Occipital lobe (tissue), 3 donors: ENCODE results near the gene TNNI3. TPM values are rescaled to one million over a fixed set of nuclear protein-coding genes. Genes with fewer than 3 reads are reported as not detected.
A peak's percentile ranks its signal among the peaks of the same experiment; 100 is the strongest.
"Not testable (repeated sequence)": the region's sequence is repeated elsewhere in the genome, so short reads cannot be mapped to it uniquely, and the experiment has no call there.

ENCODE experiments used
- DNase-seq: peaks from one replicate; lab custom pipeline; 2025; lab: John Stamatoyannopoulos, UW
- small RNA-seq: library from RNA; depleted of rRNA; stranded (forward); fragments of <200 nt; gene quantifications from one replicate; pipeline ENCODE3, GENCODE V24; 2014
- total RNA-seq: library from RNA; depleted of rRNA; stranded (reverse); fragments of >200 nt; gene quantifications from one replicate; pipeline ENCODE4 v1.2.3, GENCODE V29; 2014

Gene TNNI3
- total RNA-seq, 1 donor from 2014 or later = not detected

DNA sequence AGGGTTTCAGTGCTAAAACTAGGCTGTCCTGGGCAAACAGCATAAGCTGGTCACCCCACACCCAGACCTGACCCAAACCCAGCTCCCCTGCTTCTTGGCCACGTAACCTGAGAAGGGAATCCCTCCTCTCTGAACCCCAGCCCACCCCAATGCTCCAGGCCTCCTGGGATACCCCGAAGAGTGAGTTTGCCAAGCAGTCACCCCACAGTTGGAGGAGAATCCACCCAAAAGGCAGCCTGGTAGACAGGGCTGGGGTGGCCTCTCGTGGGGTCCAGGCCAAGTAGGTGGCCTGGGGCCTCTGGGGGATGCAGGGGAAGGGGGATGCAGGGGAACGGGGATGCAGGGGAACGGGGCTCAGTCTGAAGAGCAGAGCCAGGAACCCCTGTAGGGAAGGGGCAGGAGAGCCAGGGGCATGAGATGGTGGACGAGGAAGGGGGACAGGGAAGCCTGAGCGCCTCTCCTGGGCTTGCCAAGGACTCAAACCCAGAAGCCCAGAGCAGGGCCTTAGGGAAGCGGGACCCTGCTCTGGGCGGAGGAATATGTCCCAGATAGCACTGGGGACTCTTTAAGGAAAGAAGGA, 42.9 kb downstream of the TNNI3 start:
- no peak for DNase-seq

DNA sequence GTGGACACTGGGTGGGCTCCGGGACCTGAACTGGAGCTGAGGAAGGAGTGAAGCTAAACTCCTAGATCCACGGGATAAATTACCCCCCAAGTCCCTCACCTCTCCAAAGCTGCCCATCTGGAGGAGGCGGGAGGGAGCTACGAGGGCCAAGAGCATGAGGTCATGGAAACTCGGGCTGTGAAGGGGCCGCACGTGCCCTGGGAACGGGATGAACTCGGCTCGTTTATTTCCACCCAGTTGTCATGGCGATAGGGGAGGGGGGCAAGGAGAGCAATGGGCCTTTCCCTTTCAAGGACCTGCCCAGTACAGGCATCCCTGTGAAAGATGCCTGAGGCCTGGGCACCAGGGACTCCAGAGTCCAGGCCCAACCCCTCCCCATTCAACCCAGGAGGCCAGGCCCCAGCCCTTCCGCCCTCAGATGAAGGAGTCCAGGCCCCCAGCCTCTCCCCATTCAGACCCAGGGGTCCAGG, 43.9 kb downstream of the TNNI3 start:
- DNase-seq = peak; percentile 9

DNA sequence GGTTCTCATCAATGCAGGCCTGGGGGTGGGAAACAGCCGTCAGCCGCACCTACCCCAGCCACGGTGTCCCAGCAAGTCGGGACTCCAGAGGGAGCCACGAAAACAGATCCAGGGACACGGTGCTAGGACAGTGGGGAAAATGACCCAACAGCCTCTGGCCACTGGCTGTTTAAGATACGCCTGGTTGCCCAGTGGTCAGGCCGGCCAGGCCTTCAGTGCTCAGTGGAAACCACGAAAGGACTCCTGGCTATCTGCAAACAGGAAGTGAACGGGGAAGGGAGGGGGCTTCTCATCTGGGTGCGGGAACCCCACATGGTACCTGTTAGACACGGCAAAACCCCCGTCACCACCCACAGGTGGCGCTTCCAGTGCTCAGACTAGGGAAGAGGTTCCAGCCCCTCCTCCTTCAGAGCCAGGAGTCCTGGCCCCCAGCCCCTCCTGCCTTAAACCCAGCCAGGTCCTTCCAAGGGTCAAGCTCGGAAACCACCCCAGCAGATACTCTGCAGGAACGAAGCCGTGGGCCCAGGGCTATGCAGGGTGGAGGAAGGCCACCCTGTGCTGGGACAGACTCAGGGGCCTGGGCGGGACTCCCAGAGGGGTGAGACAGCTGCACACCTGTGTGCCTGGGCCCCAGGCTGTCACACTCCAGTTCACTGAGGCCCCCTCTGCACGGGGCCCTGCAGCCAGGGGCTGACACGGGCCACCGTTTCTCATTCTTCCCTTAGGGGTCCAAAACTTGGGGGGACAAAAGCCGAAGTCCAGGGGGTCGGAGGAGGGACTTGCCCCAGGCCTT, 44.6 kb downstream of the TNNI3 start:
- DNase-seq = no peak

DNA sequence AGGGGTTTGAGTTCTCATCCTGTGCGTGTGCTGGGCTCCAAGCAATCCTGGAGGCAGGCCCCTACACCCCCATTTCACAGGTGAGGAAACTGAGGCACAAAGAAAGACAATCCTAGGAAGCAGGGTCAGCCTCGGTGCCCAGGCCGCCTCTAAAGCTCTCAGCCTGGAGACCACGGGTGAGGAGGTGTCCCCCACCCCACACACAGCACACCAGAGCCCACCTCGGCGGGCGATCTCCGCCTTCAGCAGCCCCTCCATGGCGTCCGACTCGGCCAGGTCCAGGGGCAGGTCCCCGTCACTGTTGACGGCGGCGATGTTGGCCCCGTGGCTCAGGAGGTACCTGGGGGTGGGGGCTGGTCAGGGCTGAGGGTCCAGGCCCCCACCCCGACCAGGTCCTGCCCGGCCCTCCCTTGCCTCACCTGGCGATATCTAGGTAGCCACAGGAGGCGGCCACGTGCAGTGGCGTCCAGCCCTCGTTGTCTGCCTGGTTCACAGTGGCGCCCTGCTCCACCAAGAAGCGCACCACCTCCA, 45.2 kb downstream of the TNNI3 start:
- no peak for DNase-seq

DNA sequence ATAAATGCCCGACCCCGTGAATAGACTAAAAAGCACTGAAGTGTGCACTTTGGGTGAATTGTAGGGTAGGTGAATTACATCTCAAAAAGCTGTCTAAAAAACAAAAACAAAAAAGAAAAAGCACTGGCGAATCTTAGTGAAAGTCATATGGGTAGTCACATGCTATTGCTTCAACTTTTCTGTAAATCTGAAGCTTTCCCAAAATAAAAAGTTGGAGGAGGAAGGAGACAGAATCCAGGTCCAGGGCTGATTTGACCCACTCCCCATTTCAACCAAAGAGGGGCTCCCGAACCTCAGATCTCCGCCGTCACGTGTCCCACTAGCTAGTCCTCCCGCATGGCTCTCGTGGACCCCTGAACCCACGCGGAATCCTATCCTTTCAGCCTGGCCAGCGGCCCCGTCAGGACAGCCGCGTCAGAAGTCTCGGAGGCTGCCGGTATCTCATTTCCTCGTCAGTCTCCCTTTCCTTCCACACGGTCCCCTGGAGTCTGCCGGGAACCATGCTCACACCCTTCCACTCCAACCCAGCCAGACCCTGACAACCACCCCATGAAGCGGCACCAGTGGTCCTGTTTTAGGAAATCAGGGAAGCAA, 46.2 kb downstream of the TNNI3 start:
- no peak for DNase-seq

DNA sequence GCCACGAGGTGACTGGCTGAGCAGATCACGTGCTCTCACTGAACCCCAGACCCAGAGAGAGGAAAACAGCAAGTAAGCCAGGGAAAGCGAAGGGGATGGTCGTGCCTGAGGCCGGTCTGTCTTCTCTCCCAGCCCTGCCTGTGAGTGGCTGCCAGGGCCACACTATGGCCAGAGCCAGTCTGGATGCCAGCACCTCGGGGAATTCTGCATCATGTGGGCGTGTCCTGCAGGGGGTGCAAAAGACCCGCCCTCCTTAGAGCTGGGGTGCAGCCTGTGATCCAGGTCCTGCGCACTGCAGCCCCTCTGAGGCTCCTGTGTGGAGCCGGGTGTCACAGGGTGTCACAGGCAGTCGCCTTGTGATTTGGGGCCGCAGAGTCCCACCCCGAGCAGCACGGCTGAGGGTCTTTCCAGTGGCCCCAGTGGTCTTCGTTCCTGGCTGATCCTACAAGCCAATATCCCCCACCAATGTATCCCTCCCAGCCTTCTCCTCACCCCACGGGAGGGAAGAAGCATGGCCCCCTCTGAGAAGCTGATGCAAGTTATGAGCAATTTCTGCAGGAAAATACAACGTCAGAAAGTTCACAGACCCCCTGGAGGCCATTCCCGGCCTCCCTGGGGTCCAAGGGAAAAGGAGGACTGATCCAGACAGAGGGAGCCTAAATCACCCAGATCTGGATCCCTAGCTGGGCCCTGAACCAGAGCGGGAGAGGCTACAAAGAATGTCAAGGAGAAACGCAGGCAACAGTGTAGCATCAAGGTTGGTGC, 47.8 kb downstream of the TNNI3 start:
- no peak for DNase-seq

DNA sequence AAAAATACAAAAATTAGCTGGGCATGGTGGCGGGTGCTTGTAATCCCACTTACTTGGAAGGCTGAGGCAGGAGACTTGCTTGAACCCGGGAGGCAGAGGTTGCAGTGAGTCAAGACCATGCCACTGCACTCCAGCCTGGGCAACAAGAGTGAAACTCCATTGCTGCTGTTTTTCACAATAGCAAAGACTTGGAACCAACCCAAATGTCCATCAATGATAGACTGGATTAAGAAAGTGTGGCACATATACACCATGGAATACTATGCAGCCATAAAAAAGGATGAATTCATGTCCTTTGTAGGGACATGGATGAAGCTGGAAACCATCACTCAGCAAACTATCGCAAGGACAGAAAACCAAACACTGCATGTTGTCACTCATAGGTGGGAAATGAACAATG, 50.3 kb downstream of the TNNI3 start:
- DNase-seq = not testable (repeated sequence)

DNA sequence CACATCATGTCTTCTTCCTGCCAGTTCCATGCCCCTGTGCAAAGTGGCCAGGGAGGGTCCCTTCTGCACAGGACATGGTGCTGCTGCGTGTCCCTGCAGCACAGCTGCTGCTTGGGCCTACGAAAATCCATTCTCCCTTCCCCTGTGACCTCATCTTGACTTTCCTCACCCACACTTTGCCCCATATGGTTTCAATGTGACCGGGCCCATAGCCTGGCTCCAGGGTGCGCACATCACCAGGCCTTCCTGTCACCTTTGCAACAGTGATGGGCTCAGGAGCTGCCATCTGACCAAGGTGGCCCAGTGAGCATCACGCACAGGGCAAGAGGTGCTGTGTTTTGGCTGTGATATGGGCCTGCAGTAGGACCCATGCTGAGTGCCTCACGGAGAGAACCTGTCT, 50.9 kb downstream of the TNNI3 start:
- no peak for DNase-seq

- DNase-seq = no peak
These were observed 52.3 kb downstream of the TNNI3 start for GRCh38 chr19:55105237-55105636.

- no peak for DNase-seq
These were observed 54.3 kb downstream of the TNNI3 start for GRCh38 chr19:55103190-55103589.

Small RNA genes within 50 kb of the gene (small RNA-seq; reads per million reads assigned to genes)
- gene MIR7975 (not detected), gene RF01210 (not detected)

Other genes starting within 250 kb of the TNNI3 start
- gene NLRP7, start 210.2 kb downstream of the TNNI3 start, total RNA-seq = not detected
- gene NLRP2, start 191.4 kb downstream of the TNNI3 start, total RNA-seq = 2.0 TPM
- gene GP6, start 119.5 kb downstream of the TNNI3 start, total RNA-seq = 0.47 TPM
- gene RDH13, start 94.6 kb downstream of the TNNI3 start, total RNA-seq = 15.0 TPM
- gene EPS8L1, start 81.9 kb downstream of the TNNI3 start, total RNA-seq = 0.62 TPM
- 20.7 TPM for gene PPP1R12C, start 40.1 kb downstream of the TNNI3 start, total RNA-seq
- gene TNNT1, start 8.5 kb downstream of the TNNI3 start, total RNA-seq = not detected
- 0.31 TPM for gene DNAAF3, start 8.9 kb upstream of the TNNI3 start, total RNA-seq
- 36.8 TPM for gene SYT5, start 22.6 kb upstream of the TNNI3 start, total RNA-seq
- gene PTPRH, start 51.8 kb upstream of the TNNI3 start, total RNA-seq = 0.47 TPM
- gene TMEM86B, start 71.0 kb upstream of the TNNI3 start, total RNA-seq = 0.78 TPM
- 11.4 TPM for gene PPP6R1, start 101.3 kb upstream of the TNNI3 start, total RNA-seq
- 23.4 TPM for gene HSPBP1, start 122.4 kb upstream of the TNNI3 start, total RNA-seq
- 67.1 TPM for gene BRSK1, start 126.3 kb upstream of the TNNI3 start, total RNA-seq
- gene TMEM150B, start 167.6 kb upstream of the TNNI3 start, total RNA-seq = 0.47 TPM
- 6.9 TPM for gene KMT5C, start 182.1 kb upstream of the TNNI3 start, total RNA-seq
- gene COX6B2, start 197.0 kb upstream of the TNNI3 start, total RNA-seq = not detected
- not detected for gene GARIN5B, start 205.5 kb upstream of the TNNI3 start, total RNA-seq
- gene IL11, start 212.7 kb upstream of the TNNI3 start, total RNA-seq = 0.16 TPM
- gene TMEM190, start 219.1 kb upstream of the TNNI3 start, total RNA-seq = not detected
- gene TMEM238, start 226.6 kb upstream of the TNNI3 start, total RNA-seq = not detected
- 112 TPM for gene RPL28, start 228.2 kb upstream of the TNNI3 start, total RNA-seq